Measurements from ENCODE around the gene ARRB1.

The ARRB1 gene

GRCh38 chr11:75298976-75299260 is 52.5 kb downstream of the ARRB1 start:
- H3K27me3 ChIP-seq (replicated peaks; ENCODE audit: control insufficient read depth, insufficient read depth, low read length): no peaks in the 10 kb centered on the region
- no peak for DNase-seq (ENCODE audit: extremely low read depth, insufficient read length)
- no peak overlapping the region for H3K4me3 ChIP-seq (replicated peaks; ENCODE audit: low read depth, low read length)
- no peaks in the 10 kb centered on the region for H3K36me3 ChIP-seq (ENCODE audit: control insufficient read depth, insufficient read depth, low read length)
- TF ChIP-seq, protein P1, sequence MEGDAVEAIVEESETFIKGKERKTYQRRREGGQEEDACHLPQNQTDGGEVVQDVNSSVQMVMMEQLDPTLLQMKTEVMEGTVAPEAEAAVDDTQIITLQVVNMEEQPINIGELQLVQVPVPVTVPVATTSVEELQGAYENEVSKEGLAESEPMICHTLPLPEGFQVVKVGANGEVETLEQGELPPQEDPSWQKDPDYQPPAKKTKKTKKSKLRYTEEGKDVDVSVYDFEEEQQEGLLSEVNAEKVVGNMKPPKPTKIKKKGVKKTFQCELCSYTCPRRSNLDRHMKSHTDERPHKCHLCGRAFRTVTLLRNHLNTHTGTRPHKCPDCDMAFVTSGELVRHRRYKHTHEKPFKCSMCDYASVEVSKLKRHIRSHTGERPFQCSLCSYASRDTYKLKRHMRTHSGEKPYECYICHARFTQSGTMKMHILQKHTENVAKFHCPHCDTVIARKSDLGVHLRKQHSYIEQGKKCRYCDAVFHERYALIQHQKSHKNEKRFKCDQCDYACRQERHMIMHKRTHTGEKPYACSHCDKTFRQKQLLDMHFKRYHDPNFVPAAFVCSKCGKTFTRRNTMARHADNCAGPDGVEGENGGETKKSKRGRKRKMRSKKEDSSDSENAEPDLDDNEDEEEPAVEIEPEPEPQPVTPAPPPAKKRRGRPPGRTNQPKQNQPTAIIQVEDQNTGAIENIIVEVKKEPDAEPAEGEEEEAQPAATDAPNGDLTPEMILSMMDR (IDR thresholded peaks at IDR 0.05; ENCODE audit: insufficient read depth, low read length, poor library complexity, severe bottlenecking): no peak

DNA sequence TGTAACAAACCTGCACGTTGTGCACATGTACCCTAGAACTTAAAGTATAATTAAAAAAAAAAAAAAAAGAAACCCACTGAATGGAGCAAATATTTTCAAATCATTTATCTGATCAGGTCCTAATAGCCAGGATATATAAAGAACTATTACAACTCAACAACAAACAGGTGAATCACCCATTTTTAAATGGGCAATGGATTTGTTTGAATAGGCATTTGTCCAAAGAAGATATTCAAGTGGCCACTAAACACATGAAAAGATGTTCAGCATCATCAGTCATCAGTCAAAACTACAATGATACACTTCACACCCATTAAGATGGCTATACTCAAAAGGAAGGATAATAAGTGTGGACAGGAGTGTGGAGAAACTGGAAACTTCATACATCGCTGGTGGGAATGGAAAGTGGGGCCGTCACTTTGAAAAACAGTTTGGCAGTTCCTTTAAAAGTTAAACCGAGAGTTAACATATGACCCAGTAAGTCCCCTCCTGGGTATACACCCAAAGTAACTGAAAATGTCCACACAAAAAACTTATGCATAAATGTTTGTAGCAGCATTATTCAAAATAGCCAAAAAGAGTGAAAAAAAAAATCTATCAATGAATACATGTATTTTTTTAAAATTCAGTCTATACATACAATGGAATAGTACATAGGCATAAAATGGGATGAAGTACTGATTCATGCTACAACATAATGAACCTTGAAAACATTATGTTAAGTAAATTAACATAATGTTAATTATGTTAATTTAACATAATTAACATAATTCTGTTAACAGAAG is 53.1 kb downstream of the ARRB1 start:
- no peak overlapping the region for H3K4me3 ChIP-seq (replicated peaks; ENCODE audit: low read depth, low read length)
- TF ChIP-seq, protein P1 (IDR thresholded peaks at IDR 0.05; ENCODE audit: insufficient read depth, low read length, poor library complexity, severe bottlenecking): no peak
- no peak for DNase-seq (ENCODE audit: extremely low read depth, insufficient read length)

DNA sequence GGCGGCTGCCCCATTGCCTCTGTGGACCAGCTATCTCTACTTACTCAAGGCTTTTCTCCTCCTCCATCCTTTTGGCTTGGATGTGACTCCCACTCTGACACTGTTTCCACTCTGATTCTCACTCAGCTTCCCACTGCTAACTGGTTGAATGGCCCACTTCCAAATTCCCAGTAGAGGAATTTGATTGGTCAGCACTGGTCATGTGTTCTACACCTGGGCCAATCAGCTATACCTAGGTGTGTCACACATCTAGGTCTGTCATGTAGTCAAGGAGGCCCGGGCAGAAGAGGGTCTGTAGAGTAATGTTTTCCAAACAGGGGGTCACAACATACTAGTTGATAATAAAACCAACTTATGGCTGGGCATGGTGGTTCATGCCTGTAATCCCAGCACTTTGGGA is 57.6 kb downstream of the ARRB1 start:
- H3K27me3 ChIP-seq (replicated peaks; ENCODE audit: control insufficient read depth, insufficient read depth, low read length): no peaks in the 10 kb centered on the region; the same call in 1 of the 2 replicates
- H3K36me3 ChIP-seq (ENCODE audit: control insufficient read depth, insufficient read depth, low read length): no peaks in the 10 kb centered on the region
- TF ChIP-seq, protein P1 (IDR thresholded peaks at IDR 0.05; ENCODE audit: insufficient read depth, low read length, poor library complexity, severe bottlenecking): no peak
- no peak for DNase-seq (ENCODE audit: extremely low read depth, insufficient read length)
- H3K4me3 ChIP-seq (replicated peaks; ENCODE audit: low read depth, low read length): no peak overlapping the region

More for the DNA sequence above, 53.1 kb downstream of the ARRB1 start:
- Histone ChIP-seq H3K27me3 (replicated peaks; ENCODE audit: control insufficient read depth, insufficient read depth, low read length) (no peaks in the 10 kb centered on the region), H3K36me3 (ENCODE audit: control insufficient read depth, insufficient read depth, low read length) (no peaks in the 10 kb centered on the region)

GRCh38 chr11:75292943-75293342 is 58.5 kb downstream of the ARRB1 start:
- DNase-seq (ENCODE audit: extremely low read depth, insufficient read length): no peak
- TF ChIP-seq, protein P1 (IDR thresholded peaks at IDR 0.05; ENCODE audit: insufficient read depth, low read length, poor library complexity, severe bottlenecking): no peak
- Histone ChIP-seq H3K27me3 (replicated peaks; ENCODE audit: control insufficient read depth, insufficient read depth, low read length) (no peaks in the 10 kb centered on the region; the same call in 1 of the 2 replicates), H3K36me3 (ENCODE audit: control insufficient read depth, insufficient read depth, low read length) (no peaks in the 10 kb centered on the region), H3K4me3 (replicated peaks; ENCODE audit: low read depth, low read length) (no peak overlapping the region)

DNA sequence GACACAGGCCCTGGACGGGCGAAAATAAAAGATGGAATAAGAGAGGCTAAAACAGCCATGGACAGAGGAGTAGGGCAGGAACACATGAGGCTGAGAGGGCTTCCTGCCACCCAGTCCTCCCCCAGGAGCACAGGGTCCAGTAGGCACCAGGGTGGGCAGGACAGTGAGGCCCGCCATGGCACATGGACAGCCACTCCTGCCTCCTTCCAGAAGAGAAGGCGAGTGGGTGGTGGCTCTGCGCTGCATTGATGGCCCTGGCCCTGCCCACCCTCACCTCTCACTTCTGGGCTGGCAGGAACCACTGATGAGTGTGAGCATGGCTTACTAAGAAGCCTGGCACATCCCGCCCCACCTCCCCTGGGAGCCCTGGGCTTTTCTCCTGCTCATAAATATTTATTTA is 59.7 kb downstream of the ARRB1 start:
- Histone ChIP-seq H3K36me3 (ENCODE audit: control insufficient read depth, insufficient read depth, low read length) (no peaks in the 10 kb centered on the region), H3K4me3 (replicated peaks; ENCODE audit: low read depth, low read length) (no peak overlapping the region), H3K27me3 (replicated peaks; ENCODE audit: control insufficient read depth, insufficient read depth, low read length) (no peaks in the 10 kb centered on the region; the same call in 1 of the 2 replicates)
- TF ChIP-seq, protein P1 (IDR thresholded peaks at IDR 0.05; ENCODE audit: insufficient read depth, low read length, poor library complexity, severe bottlenecking): no peak
- DNase-seq (ENCODE audit: extremely low read depth, insufficient read length): no peak

All from GM06990 (cell line).